OCI-LY1 (cell line): ENCODE data around the gene SFN.

Experiments
- H2AFZ ChIP-seq: fragments of 200-600 bp; sonication (generic), shearing (Covaris generic); 2 replicates; pipeline ENCODE4 v1.6.0; 2014; ENCODE audit warnings: antibody characterized with exemption, mild to moderate bottlenecking, low read length
- H3F3A ChIP-seq: fragments of 200-600 bp; sonication (generic), shearing (Covaris generic); 2 replicates; pipeline ENCODE4 v1.6.0; 2014; ENCODE audit warnings: mild to moderate bottlenecking, antibody characterized with exemption, low read length, moderate library complexity; ENCODE audit not compliant: insufficient read depth
- H3K27ac ChIP-seq: fragments of 200-600 bp; sonication (generic); 2 replicates; pipeline ENCODE4 v1.5.1; 2014; ENCODE audit warnings: low read length, mixed run types, mild to moderate bottlenecking, low read depth; ENCODE audit not compliant: poor library complexity, severe bottlenecking
- H3K27me3 ChIP-seq: fragments of 200-600 bp; sonication (generic); 2 replicates; pipeline ENCODE4 v1.6.0; 2014; ENCODE audit warnings: antibody characterized with exemption, mild to moderate bottlenecking, low read length, moderate library complexity; ENCODE audit not compliant: insufficient read depth
- H3K36me3 ChIP-seq: fragments of 200-600 bp; sonication (generic); 2 replicates; pipeline ENCODE4 v1.6.1; 2014; ENCODE audit warnings: mild to moderate bottlenecking, antibody characterized with exemption, low read length, moderate library complexity, mixed read lengths; ENCODE audit not compliant: insufficient read depth
- H3K4me1 ChIP-seq: fragments of 200-600 bp; sonication (generic); 2 replicates; pipeline ENCODE4 v1.5.1; 2014; ENCODE audit warnings: mild to moderate bottlenecking, low read length, moderate library complexity; ENCODE audit not compliant: insufficient read depth, severe bottlenecking
- H3K4me2 ChIP-seq: fragments of 200-600 bp; sonication (generic), shearing (Covaris generic); 2 replicates; pipeline ENCODE4 v1.6.1; 2014; ENCODE audit warnings: low read length
- H3K4me3 ChIP-seq: fragments of 200-600 bp; sonication (generic); 2 replicates; pipeline ENCODE4 v1.5.1; 2014; ENCODE audit warnings: low read length, low read depth, mild to moderate bottlenecking, mixed read lengths; ENCODE audit not compliant: poor library complexity, severe bottlenecking
- H3K79me2 ChIP-seq: fragments of 200-600 bp; shearing (Covaris generic); 2 replicates; pipeline ENCODE4 v1.6.1; 2016; ENCODE audit warnings: mixed run types, low read length, mixed read lengths; ENCODE audit not compliant: insufficient read depth
- H3K9ac ChIP-seq: fragments of 200-600 bp; sonication (generic), shearing (Covaris generic); 2 replicates; pipeline ENCODE4 v1.6.1; 2014; ENCODE audit warnings: mild to moderate bottlenecking, low read length, mixed read lengths
- H3K9me2 ChIP-seq: fragments of 200-600 bp; sonication (generic), shearing (Covaris generic); 2 replicates; pipeline ENCODE4 v1.6.1; 2014; ENCODE audit warnings: low read depth, mild to moderate bottlenecking, low read length, mixed read lengths
- H3K9me3 ChIP-seq: fragments of 200-600 bp; shearing (Covaris generic); 2 replicates; pipeline ENCODE4 v1.6.1; 2014; ENCODE audit warnings: low read length, mixed read lengths
- H4K20me1 ChIP-seq: fragments of 200-600 bp; sonication (generic), shearing (Covaris generic); 2 replicates; pipeline ENCODE4 v1.6.0; 2016; ENCODE audit warnings: mild to moderate bottlenecking, low read length; ENCODE audit not compliant: insufficient read depth
- EZH2 ChIP-seq: fragments of 200-600 bp; sonication (generic), shearing (Covaris generic); IDR thresholded peaks from 2 replicates; pipeline ENCODE4 v1.8.0; 2017; ENCODE audit warnings: borderline replicate concordance, mixed run types, mild to moderate bottlenecking, antibody characterized with exemption, low read length, moderate library complexity, mixed read lengths
- TF ChIP-seq, protein P1 (sequence below): fragments of 200-600 bp; sonication (generic), shearing (Covaris generic); IDR thresholded peaks from 2 replicates; pipeline ENCODE4 v1.5.1; 2017; ENCODE audit warnings: mild to moderate bottlenecking, antibody characterized with exemption, low read length, moderate library complexity, mixed read lengths

The SFN gene

DNA sequence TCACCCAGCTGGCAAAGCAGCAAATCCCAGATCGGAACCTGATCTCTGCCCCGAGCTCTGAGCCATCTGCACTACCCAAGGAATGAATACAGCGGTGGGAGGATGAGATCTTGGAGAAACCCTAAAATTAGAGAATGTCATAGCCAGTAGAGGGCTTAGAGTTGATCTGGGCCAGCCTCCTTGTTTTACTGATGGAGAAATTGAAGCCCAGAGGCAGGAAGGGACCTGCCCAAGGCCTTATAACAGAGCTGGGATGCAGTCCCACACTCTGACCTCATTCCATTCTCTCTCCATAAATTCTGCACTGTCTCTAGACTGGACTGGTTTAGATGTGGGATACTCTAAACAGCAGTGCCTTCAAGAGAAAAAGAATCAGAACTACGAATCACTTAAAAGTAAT, 4.8 kb upstream of the SFN start:
- Histone ChIP-seq H3K79me2 (no peaks in the 10 kb centered on the region), H3K4me2 (no peak overlapping the region), H3K4me1 (peaks cover 8% of the 10 kb centered on the region), H3K4me3 (no peak overlapping the region), H3K9me2 (no peaks in the 10 kb centered on the region), H3K9me3 (no peaks in the 10 kb centered on the region), H3K27me3 (no peaks in the 10 kb centered on the region), H3K27ac (no peak overlapping the region), H4K20me1 (no peaks in the 10 kb centered on the region), H2AFZ (no peak overlapping the region), H3F3A (no peaks in the 10 kb centered on the region), H3K9ac (no peak overlapping the region), H3K36me3 (peaks cover 14% of the 10 kb centered on the region; the same call in 1 of the 2 replicates)
- TF ChIP-seq, protein P1, sequence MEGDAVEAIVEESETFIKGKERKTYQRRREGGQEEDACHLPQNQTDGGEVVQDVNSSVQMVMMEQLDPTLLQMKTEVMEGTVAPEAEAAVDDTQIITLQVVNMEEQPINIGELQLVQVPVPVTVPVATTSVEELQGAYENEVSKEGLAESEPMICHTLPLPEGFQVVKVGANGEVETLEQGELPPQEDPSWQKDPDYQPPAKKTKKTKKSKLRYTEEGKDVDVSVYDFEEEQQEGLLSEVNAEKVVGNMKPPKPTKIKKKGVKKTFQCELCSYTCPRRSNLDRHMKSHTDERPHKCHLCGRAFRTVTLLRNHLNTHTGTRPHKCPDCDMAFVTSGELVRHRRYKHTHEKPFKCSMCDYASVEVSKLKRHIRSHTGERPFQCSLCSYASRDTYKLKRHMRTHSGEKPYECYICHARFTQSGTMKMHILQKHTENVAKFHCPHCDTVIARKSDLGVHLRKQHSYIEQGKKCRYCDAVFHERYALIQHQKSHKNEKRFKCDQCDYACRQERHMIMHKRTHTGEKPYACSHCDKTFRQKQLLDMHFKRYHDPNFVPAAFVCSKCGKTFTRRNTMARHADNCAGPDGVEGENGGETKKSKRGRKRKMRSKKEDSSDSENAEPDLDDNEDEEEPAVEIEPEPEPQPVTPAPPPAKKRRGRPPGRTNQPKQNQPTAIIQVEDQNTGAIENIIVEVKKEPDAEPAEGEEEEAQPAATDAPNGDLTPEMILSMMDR = no peak
- TF ChIP-seq EZH2 = no peak

DNA sequence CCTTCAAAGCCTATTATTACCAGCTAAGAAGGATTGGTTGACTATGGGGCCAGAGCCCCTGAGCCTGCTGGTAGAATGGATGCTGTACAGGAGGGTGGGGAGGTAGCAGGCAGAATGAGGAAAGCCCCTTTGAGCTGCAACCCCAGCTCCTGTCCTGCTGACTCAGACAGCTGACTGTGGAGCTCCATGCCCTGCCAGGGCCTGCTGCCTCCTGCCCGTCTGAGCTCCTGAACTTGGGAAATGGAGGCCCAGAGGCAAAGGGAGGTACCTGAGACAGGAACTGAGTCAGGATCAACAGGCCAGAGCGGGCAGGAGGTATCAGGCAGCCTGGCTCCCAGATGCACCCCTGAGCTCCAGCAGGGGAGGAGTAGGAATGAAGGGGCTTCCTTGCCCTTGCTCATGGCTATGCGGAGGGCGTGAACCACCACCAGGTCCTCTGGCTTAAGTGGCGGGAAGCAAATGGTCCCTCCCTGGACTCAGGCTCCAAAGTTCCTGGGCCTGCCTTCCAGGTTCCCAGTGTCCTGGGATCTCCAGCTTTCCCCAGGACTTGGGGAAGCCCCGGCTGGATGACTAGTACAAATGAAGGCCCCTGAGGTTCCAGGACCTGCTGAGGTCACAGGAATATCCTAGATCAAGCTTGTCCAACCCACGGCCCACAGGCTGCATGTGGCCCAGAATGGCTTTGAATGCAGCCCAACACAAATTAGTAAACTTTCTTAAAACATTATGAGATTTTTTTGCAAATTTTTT, 3.9 kb upstream of the SFN start:
- H3K79me2 ChIP-seq = no peaks in the 10 kb centered on the region
- H3K27ac ChIP-seq = no peak overlapping the region
- H3K9me3 ChIP-seq = no peaks in the 10 kb centered on the region

DNA sequence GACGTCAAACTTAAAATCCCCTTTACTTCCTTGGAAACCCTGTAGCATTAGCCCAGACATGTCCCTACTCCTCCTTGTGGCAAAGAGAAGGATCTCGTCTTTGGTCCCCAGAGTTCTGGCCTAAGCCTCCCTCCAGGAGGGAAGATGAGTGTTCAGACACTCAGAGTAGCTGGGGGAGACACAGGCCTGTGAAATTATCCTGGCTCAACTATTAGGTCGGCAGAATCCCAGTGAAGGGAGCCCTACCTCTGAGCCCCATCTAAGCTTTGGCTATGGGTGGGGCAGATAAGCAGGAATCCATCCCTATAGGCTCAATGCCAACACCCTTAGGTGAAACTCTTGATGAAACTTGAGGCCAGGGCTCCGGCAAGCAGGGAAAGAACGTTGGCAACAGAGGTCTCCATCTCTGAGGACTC, 1.7 kb upstream of the SFN start:
- Histone ChIP-seq H3K4me3 (no peak overlapping the region), H3F3A (no peaks in the 10 kb centered on the region), H3K9me3 (no peaks in the 10 kb centered on the region), H3K27me3 (no peaks in the 10 kb centered on the region), H3K4me2 (no peak overlapping the region), H3K27ac (no peak overlapping the region), H3K79me2 (no peaks in the 10 kb centered on the region), H3K9ac (no peak overlapping the region), H3K4me1 (peaks cover 33% of the 10 kb centered on the region), H3K36me3 (no peaks in the 10 kb centered on the region), H2AFZ (no peak overlapping the region), H3K9me2 (no peaks in the 10 kb centered on the region), H4K20me1 (no peaks in the 10 kb centered on the region)
- TF ChIP-seq, protein P1 = no peak
- no peak for TF ChIP-seq EZH2

More for the DNA sequence above, 3.9 kb upstream of the SFN start:
- no peak overlapping the region for H3K4me3 ChIP-seq
- no peaks in the 10 kb centered on the region for H3K9me2 ChIP-seq
- no peak overlapping the region for H2AFZ ChIP-seq
- H4K20me1 ChIP-seq = no peaks in the 10 kb centered on the region
- H3K27me3 ChIP-seq = no peaks in the 10 kb centered on the region
- no peak for TF ChIP-seq EZH2
- TF ChIP-seq, protein P1 = no peak
- no peaks in the 10 kb centered on the region for H3F3A ChIP-seq
- H3K4me1 ChIP-seq = peaks cover 15% of the 10 kb centered on the region
- peaks cover 6% of the 10 kb centered on the region; the same call in 1 of the 2 replicates for H3K36me3 ChIP-seq
- H3K4me2 ChIP-seq = no peak overlapping the region
- H3K9ac ChIP-seq = no peak overlapping the region
